Inflammatory macrophage treated with lipopolysaccharide for 4 hours (primary cell): ENCODE results near the gene FAM43B.
"Not testable (repeated sequence)": the region's sequence is repeated elsewhere in the genome, so short reads cannot be mapped to it uniquely, and the experiment has no call there.

Experiments
- DNase-seq: peaks from one replicate; pipeline ENCODE4 v3.0.0-alpha.2; 2020

The FAM43B gene, protein sequence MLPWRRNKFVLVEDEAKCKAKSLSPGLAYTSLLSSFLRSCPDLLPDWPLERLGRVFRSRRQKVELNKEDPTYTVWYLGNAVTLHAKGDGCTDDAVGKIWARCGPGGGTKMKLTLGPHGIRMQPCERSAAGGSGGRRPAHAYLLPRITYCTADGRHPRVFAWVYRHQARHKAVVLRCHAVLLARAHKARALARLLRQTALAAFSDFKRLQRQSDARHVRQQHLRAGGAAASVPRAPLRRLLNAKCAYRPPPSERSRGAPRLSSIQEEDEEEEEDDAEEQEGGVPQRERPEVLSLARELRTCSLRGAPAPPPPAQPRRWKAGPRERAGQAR

DNA sequence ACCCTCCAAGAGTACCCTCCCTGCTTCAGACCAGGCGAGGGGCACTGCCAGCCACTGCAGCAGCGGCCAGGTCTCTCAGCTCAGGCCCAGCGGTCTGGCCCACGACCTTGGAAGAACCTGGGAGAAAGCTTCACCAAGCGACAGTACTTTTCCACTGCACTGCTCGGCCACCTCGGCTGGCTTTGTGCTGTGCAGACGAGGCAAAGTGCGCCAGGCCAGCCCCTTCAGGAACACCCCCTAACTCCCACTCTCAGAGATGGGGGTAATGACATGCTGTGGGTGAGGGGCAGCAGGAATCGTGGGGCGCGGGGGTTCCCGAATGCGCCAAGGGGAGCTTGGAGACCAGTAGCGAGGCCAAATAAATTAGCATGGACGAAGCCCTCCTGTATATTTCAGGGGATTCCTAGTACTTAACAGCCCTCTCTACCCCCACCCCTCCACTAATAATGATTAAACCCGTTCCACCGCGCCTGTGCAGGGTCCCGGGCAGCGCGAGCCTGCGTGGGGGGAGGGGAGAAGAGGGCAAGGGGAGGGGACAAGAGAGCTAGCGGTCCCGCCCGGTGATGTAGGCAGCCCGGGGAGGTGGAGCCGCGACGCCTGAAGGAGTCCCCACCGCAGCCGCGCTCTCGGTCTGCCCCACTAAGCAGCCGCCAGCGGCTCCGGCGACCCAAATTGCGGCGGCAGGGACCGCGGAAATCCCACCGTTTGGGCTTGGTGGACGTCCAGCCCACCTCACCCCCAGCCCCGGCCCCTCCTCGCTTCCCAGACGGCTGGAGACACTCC, at the start of gene FAM43B:
Gene FAM43B (plus strand): TSS at position 629 of the 783 bp plus-strand sequence. CDS start 401 bp downstream, outside the sequence.
- no peak for DNase-seq

DNA sequence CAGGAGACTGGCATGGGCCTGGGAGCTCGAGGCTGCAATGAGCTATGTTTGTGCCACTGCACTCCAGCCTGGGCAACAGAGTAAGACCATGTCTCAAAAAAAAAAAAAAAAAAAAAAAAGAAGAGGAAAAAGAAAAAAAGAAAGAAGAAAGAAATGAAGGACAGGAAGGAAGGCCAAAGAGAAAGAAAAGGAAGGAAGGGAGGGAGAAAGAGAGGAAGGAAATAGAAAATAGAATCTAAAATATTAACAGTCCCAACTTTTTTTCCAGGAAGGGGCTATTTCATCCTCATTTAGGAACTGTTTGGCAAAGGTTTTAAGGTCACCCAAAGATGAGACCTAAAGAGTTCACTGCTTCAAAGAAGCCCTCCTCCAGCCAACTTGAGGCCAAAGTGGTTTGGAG, 46.9 kb upstream of the FAM43B start:
- no peak for DNase-seq

DNA sequence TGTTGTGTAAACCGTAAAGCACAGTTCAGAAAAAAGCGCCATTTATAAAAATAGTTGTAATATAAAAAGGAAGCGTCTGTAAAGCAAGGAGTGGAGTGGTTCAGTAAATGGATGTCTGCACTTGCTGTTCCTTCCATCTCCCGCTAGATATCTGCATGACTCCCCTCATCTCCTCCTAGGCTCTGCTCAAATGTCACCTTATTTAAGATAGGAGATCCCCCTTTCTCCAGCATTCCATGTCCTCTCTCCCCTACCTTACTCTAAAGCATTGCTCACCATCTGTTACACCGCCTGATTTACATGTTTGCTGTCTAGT, 45.2 kb upstream of the FAM43B start:
- no peak for DNase-seq

DNA sequence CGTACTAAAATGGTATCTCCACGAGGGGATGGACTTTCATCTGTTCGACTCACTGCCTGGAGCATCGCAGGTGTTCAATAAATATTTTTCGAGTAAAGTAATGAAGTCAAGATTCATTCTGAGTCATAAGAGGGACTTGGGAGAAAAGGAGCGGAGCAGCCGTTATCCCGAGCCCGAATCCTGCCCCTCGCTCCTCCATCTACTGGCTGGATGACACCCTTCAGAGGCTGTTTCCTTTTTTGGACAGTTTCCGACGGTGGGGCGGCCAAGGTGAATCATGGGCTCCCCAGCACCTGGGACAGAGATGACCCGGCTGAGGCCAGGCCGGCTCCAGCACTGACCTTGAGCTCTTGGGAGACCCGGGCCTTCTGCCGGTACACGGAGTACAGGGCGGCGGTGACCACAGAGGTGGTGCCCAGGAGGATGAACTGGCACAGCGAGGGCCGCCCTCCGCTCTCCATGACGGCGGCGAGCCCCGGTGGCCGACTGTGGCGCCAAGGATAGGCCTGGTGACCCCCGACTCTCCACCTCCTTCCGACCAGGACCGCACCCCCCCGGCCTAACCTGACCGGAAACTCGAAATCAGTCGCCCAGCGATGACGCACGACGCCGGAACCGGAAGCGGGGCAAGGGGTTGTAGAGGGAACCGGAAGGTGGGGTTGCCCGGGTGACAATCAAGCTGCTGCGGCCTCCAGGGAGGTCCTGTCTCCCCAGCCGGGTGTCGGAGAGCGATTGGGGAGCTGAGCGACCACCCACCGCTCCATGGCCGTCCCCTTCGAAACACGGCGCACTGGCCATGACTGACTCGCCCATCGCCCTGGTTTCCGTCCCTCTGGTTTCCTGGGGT, 44.6 kb upstream of the FAM43B start, which contains the start of gene MUL1:
Gene MUL1 (minus strand): TSS at position 588 of the 847 bp plus-strand sequence. CDS start 127 bp downstream, at position 461.
- peak; percentile 94 for DNase-seq

DNA sequence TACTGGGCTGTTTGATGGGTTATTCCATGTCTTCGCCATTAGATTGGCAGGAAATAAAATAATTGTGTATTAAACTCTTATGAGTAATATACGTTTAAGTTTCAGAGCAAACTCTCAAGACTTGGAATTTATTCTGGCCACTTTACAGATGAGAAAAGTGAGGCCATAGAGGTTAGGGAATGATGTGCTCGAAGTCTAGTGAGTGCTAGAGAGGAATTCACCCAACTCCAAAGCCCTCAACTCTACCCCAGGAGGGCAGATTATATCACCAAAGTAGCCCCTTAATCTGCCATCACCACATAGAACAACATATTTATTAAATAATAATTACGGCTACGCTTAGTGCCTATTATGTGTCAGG, 44.0 kb upstream of the FAM43B start:
- DNase-seq, result no peak

DNA sequence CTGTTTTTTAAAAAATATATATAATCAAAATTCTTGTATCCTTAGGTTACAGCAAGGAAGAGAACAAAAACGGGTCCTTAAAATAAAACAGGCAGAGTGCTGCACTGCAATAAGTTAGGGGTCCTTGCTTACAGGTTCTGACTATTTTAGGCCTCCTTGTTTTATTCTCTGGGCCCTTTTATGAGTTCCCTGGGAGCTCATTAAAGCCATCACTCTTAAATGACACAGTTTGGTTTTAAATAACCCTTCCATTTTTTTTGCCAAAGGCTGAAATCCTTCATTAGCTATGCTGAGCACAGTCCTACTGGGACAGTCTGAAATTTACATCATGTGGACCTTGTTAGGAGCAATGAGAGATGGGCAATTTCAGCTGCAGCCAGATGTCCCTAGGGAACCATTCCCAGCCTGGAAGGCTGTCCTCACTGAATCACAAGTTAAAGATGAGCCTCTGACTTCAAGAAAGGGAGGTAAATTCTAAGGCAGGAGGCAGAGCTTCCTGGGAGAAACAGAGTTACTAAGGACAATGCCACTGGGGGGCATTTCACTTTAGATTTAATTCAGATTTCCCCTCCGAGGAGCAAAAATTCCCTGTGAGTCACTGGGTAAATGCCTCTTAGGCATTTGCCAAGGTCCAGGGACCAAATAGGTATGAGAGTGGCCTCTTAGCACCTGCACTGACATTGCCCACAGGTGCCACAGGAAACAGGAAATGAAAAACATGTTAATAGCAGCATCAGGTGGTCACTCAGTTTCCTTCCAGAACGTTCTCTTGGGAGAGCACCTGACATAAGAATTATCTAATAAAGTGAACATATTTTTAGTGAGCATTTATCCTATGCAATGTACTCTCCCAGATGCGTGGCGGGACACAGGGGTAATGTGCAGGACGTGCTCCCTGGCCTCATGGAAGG, 40.6 kb upstream of the FAM43B start:
- DNase-seq, result no peak

DNA sequence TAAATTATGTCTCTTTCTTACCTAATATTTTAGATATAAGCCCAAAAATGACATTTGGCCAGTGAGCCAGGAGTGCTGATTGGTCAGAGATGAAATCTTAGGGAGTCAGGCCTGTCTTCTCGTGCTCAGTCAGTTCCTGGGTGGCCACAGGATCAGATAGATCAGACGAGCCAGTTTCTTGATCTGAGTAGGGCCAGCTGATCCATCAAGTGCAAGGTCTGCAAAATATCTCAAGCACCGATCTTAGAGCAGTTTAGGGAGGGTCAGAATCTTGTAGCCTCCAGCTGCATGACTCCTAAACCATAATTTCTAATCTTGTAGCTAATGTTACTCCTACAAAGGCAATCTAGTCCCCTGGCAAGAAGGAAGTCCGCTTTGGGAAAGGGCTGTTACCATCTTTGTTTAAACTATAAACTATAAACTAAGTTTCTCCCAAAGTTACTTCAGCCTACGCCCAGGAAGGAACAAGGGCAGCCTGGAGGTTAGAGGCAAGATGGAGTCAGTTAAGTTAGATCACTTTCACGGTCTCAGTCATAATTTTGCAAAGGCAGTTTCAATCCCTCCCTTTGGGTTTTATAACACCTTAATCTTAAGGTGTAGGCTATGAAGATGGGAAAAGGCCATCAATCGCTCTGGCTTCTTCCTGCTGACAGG, 32.6 kb upstream of the FAM43B start:
- DNase-seq, result not testable (repeated sequence)

DNA sequence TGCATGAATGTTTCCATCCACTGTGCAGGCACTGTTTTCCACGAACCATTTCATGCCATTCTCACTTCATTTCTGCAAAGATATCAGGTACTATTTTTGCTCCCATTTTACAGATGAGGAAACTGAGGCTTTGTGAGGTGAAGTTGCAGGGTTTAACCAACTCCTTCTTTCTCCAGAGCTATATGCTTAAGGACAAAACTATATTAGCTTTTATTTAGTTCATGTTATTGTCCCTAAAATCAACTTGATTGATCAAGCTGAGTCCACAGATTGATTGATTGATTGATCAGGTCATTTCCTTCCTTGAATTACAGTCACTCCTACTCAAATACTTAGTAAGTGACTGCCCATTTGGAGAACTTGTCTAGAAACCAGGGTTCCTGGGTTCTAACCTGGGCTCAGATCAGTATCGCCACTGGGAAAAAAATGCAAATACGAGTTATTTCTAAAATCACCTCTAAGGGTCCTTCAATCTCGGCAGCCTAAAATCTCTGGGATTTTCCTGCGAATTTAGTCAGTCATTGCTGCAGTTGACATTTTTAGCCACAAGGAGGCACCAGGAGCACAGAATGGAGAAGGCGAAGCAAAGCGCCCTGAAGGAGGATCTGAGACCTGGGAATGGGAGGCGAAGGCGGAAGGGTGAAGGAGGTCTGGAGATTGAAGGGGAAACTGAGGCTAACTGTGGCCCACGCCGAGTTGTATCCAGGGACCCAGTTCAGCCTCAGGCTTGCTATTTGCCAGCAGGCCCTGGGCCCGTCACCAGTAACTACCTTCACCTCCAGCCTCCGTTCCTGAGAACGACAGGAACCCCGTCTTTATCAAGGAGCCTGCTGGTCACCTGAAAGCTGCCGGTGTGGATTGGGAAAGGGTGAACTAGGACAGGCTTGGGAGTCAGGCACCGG, 30.2 kb upstream of the FAM43B start:
- peak; percentile 72 for DNase-seq

DNA sequence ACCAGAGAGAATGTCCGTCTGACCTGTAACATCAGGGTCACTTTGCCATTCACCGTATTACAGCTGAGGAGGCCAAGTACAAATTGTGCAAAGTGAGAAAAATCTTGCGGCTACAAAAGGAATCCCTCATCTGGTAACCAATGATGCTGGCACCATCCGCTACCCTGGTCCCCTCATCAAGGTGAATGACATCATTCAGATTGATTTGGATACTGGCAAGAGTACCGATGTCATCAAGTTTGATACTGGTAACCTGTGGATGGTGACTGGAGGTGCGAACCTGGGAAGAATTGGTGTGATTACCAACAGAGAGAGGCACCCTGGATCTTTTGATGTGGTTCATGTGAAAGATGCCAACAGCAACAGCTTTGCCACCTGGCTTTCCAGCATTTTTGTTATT, 26.1 kb upstream of the FAM43B start:
- no peak for DNase-seq

DNA sequence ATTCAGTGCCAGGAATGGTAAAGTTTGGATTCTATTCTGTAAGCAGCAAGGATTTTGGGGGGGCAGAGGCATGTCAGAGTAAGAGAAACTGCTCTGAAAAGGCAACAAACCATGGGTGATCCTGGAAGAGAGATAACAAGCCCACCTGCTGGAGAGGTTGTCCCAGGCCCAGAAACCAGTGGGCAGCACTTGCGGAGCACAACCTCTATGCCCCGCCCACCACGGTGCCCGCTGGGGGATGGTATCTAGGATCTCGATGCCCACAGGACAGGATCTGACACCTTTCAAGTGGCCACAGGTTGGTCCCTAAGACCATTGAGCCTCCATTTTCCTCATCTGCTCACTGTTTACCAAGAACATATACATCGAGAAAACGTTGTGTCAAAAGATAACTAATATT, 24.2 kb upstream of the FAM43B start:
- no peak for DNase-seq

DNA sequence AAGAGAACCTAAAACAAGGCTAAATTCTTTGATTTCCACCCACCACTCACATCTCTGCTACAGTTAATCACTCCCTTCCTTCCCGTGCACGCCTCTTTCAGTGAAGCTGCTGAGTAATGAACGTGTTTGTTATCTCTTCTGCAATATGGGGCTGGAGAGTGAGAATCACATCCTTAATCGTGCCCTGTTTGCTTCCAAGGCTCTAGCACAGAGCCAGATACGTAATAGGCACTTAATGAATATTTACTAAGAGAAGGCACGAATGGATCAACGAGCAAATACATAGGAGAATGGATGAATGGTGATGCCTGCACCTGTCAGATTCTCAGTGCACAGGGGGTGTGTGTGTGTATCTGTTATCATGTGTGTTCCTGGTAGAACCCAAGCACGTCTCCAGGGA, 22.1 kb upstream of the FAM43B start:
- DNase-seq, result no peak

DNA sequence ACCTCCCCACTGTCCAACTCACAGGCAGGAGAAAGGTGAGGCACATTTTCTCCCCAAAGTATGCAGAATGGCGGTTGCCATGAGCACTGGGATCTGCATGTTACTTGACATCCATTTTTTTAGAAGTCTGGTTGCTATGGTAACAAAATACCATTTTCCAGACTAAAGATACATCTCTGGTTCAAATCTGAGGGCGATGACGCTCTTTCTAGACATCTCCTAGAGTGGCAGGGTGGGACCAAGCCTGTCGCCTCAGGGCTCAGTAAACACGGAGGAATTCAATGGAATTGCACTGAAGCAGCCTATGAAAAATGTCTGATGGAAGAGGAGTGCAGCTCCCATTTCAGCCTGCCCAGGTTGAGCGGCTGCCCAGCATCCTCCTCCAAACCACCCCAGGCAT, 21.5 kb upstream of the FAM43B start:
- no peak for DNase-seq

DNA sequence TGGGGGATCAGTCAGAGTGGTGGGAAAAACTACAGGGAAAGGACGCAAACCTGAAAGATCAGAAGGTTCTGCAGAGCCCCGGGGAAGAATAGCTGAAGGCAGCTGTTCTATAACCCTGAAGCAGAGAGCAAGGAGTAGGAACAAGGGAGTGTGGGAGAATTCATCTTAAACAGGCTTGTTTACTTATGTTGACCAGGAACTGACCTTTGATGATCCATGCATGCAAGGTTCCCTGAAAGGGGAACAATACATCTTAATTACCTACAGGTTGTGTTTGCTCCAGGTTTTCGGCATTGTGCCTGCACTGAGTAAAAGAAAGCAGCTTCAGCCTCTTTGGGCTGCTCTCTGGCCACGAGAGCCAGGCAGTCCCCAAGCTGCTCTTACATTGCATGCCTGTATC, 18.7 kb upstream of the FAM43B start:
- DNase-seq, result no peak

DNA sequence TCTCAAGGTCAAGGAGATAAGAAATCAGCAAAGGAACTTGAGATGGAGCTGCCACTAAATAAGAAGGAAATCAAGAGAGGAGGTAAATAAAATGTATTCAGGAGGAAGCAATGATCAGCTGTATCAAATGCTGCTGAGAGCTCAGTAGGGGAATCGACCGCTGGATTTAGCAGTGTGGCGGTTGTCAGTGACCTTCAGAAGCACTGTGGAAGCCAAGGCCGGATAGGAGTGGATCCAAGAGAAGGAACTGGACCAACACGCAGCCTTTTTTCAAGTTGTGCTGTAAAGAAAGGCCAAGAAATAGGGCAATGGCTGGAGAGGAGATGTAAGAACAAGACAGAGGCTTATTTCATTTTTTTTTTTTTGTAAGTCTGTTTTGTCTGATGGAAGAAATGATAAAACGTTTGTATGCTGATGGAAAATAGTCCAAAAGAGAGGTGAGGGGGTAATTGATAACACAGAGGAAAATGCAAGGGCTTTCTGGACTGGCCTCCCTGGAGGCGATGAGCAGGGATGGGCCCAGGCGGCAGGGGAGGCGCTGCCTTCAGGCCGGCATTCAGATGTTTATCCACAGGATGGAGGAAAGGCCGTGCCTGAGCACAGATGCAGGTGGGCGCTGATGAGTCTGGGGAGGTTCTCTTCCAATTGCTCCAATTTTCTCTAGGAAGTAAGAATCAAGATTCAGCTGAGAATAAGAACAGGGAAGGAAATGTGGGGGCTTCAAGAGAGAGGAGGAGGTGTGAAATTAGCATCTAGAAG, 17.5 kb upstream of the FAM43B start:
- DNase-seq, result no peak

DNA sequence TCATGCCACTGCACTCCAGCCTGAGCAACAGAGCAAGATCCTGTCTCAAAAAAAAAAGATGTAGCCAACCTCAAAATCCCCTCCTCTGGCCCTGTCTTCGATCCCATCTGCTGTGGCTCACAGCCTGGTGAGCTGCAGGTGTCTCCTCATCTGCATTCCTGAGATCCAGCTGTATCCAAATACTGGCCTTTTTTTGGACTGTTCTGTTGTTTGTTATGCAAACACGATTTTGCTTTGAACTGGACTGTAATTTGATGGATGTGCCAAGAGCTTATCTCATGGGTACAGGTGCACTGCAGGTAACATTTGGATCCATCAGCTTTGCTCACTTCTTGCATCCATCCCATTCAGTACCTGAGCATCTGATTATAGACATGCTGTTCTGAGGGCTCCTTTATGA, 14.1 kb upstream of the FAM43B start:
- DNase-seq, result no peak

DNA sequence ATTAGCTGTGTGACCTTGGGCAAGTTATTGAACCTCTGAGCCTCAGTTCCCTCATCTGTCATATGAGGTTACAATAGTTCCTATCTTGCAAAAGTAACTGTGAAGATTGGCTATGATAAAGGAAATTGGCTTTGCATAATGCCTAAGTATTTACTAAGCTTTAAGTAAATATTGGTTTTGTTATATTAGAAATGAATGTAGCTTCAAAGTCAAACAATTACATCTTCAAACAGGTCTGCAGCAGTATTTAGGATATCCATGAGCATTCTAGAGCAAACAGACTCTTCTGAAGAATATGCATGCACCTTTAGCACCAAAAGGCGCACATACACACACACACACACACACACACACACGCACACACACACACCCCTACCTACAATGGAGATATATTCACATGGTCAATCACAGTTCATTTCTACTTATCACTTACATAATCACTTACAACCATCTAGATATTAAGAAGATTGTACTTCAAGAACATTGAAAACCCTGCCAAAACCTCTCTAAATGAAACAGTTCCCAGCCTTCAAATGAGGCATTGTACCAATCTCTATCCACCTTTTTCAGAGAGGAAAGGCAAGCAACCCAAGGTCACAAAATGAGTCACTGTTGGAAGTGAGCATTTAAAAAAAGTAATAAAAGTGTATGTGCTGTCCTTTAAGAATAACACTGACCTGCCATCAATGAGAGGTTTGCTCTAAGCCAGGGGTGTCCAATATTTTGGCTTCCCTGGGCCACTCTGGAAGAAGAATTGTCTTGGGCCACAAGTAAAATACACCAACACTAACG, 13.4 kb upstream of the FAM43B start:
- no peak for DNase-seq

DNA sequence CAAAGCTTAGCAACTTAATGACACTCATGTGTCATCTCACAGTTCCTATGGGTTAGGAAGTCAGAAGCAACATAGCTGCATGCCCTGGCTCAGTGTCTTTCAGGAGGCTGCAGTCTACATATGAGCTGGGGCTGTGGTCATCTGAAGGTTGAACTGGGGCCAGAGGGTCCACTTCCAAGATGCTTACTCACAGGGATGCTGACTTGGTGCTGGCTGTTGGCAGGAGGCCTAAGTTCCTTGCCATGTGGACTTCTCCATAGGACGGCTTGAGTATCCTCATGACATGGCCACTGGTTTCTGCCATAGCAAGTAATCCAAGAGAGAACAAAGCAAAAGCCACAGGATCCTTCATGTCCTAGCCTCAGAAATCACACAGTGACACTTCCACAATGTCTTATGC, 12.1 kb upstream of the FAM43B start:
- no peak for DNase-seq

DNA sequence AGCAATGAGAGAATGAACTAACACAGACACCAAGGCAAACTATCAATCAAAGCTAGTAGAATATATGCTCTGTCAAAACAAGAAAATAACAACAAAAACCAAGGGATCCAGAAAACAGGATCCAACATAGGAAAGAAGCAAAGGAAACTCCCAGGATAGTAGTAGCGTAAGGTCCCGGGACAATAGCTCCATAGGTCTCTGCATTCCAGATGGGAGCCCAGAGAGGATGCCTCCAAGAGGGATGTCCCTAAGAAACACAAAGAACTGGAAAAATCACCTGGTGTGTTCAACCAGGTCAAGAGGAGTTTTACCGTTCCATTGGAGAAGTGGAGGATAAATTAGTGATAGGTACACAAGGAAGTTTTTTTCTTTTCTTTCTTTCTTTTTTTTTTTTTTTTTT, 5.7 kb upstream of the FAM43B start:
- no peak for DNase-seq

DNA sequence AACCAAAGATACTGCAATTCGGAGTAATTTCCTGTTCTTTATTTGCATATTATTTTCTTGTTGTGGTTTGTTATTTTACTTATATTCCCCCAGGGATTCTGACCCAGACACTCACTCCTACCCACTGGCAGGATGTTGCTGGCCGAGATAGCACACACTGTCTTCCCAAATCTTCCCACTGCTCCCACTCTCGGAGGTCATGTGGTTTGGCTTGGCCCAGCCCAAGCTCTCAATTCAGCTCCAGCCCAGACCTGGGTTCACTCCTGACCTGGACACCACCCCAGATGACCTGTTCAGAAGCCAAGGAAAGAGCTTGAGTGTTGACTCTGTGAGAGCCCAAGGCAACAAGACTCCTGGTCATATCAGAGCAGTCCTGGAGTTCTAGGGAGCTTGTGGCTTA, 1.2 kb upstream of the FAM43B start:
- DNase-seq, result no peak
